LoVo (cell line): ENCODE results near the gene EPN1.
A peak's percentile ranks its signal among the peaks of the same experiment; 100 is the strongest.

Experiments used
- DNase-seq: peaks from one replicate; pipeline ENCODE4 v3.0.0-alpha.2; 2016; ENCODE audit warnings: low spot score

The EPN1 gene

GRCh38 chr19:55674841-55675660 lies at the start of gene EPN1:
TSS of gene EPN1 (plus strand) at chr19:55675226. CDS start at chr19:55678628, 3,402 bp downstream.
- DNase-seq = peak; percentile 96

- no peak for DNase-seq
Measured at GRCh38 chr19:55626350-55626749, 48.7 kb upstream of the EPN1 start.

GRCh38 chr19:55632463-55632834 lies 42.6 kb upstream of the EPN1 start:
- DNase-seq = peak; percentile 86

- DNase-seq = no peak
Measured at GRCh38 chr19:55633861-55634260, 41.2 kb upstream of the EPN1 start.

GRCh38 chr19:55635334-55635717 lies 39.7 kb upstream of the EPN1 start:
- DNase-seq = no peak

- no peak for DNase-seq
Measured at GRCh38 chr19:55635856-55636440, 39.1 kb upstream of the EPN1 start.

GRCh38 chr19:55636723-55637122 lies 38.3 kb upstream of the EPN1 start:
- no peak for DNase-seq

GRCh38 chr19:55637534-55637933 lies 37.5 kb upstream of the EPN1 start:
- no peak for DNase-seq

GRCh38 chr19:55638864-55639359 lies 36.1 kb upstream of the EPN1 start:
- DNase-seq = peak; percentile 32

- no peak for DNase-seq
Measured at GRCh38 chr19:55640043-55640576, 34.9 kb upstream of the EPN1 start.

- DNase-seq = peak; percentile 53
Measured at GRCh38 chr19:55640577-55641425, 34.2 kb upstream of the EPN1 start, which contains the start of gene ZNF580. TSS of gene ZNF580 (plus strand) at chr19:55641002. CDS start at chr19:55642509, 1,507 bp downstream.

- DNase-seq = peak; percentile 46
Measured at GRCh38 chr19:55641426-55642152, 33.4 kb upstream of the EPN1 start.

- DNase-seq = peak; percentile 41
Measured at GRCh38 chr19:55642153-55643002, 32.6 kb upstream of the EPN1 start.

GRCh38 chr19:55643003-55643886 lies 31.8 kb upstream of the EPN1 start, which contains the start of gene ZNF581:
TSS of gene ZNF581 (plus strand) at chr19:55643649. CDS start at chr19:55644572, 923 bp downstream.
- peak; percentile 80 for DNase-seq

- no peak for DNase-seq
Measured at GRCh38 chr19:55643887-55644176, 31.2 kb upstream of the EPN1 start.

GRCh38 chr19:55644191-55644833 lies 30.7 kb upstream of the EPN1 start:
- no peak for DNase-seq

- no peak for DNase-seq
Measured at GRCh38 chr19:55644842-55645511, 30.0 kb upstream of the EPN1 start.

- DNase-seq = no peak
Measured at GRCh38 chr19:55645512-55645881, 29.5 kb upstream of the EPN1 start.
